AG10803 (cell line): ENCODE data around the gene MARCHF3.
A peak's percentile ranks its signal among the peaks of the same experiment; 100 is the strongest.

Experiments
- DNase-seq: peaks from one replicate; pipeline ENCODE4 v3.0.0; 2010; ENCODE audit warnings: low read depth
- H3K4me3 ChIP-seq: 2 replicates; pipeline ENCODE4 v1.5.1; 2011; ENCODE audit warnings: mild to moderate bottlenecking, low read length, control low read depth
- TF ChIP-seq, protein P1 (sequence below): conservative IDR thresholded peaks from 2 replicates; pipeline ENCODE4 v1.5.1; 2011; ENCODE audit warnings: mild to moderate bottlenecking, low read length, control low read depth, inconsistent platforms

Gene MARCHF3

DNA sequence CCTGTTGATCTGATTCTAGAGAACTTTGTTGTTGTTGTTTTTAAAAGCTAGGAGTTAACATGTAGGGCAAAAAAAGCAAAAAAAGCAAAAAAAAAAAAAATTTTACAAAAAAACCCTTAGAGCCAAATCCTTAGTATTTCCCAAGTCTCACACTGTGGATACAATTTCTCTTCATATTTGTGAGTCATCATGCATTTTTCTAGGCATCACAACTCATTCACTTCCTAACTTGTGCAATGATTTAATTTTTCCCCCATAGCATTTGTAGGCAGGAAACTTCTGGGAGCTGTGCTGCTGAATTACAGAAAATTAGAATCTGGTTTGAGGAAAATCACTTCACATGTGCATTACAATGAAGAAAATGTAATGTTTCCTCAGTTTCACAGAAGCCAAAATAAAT lies 91.9 kb downstream of the MARCHF3 start:
- DNase-seq, result peak; percentile 87
- TF ChIP-seq, protein P1, sequence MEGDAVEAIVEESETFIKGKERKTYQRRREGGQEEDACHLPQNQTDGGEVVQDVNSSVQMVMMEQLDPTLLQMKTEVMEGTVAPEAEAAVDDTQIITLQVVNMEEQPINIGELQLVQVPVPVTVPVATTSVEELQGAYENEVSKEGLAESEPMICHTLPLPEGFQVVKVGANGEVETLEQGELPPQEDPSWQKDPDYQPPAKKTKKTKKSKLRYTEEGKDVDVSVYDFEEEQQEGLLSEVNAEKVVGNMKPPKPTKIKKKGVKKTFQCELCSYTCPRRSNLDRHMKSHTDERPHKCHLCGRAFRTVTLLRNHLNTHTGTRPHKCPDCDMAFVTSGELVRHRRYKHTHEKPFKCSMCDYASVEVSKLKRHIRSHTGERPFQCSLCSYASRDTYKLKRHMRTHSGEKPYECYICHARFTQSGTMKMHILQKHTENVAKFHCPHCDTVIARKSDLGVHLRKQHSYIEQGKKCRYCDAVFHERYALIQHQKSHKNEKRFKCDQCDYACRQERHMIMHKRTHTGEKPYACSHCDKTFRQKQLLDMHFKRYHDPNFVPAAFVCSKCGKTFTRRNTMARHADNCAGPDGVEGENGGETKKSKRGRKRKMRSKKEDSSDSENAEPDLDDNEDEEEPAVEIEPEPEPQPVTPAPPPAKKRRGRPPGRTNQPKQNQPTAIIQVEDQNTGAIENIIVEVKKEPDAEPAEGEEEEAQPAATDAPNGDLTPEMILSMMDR, result no peak
- H3K4me3 ChIP-seq, result no peak overlapping the region

DNA sequence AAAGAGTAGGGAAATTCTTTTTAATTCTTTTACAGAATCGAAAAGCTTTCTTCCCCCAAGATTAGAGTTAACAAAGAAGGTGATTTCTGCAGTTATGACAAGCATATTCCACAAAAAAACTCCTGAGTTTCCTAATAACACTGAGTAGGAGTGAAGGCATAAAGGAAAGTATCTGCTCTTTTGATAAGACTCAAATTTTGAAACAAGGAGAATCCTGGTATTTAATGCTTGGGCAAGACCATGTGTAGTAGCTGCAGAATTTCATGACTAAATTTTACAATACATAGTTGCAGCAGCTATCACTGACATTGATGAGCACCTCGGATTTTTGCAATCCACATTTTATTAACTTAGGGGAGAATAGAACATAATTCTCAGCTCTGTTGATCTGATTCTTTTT lies 92.6 kb downstream of the MARCHF3 start:
- peak; percentile 49 for DNase-seq
- TF ChIP-seq, protein P1, result no peak
- no peak overlapping the region for H3K4me3 ChIP-seq

DNA sequence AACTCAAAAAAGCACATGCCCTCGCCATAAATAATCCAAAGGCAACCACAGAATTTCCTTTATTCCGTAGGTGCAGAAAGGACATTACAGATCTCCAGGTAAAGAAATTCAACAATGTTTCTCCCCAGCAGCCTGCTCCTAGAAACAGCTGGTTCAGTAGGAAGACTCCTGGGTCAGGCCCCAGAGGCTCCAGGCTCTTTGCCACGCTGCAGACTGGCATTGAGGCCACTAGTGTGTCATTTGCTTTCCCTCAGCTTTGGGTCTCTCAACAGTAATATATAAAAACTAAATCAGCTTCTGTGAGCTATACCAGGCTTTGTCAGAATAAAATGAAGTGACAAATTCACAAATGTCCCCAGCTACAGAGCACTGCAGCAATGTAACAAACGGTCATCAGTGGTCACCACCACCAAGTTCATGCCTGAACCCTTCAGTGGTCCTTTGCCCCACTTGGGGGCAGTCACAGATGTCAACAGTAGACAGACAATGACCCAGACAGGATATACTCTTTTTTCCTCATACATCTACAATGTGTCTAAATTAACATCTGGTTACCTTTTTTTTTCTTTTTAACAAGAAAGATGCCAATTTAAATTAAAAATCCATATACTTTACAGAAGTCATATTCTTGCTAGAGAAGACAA lies 93.5 kb downstream of the MARCHF3 start:
- DNase-seq, result no peak
- H3K4me3 ChIP-seq, result no peak overlapping the region
- TF ChIP-seq, protein P1, result no peak

DNA sequence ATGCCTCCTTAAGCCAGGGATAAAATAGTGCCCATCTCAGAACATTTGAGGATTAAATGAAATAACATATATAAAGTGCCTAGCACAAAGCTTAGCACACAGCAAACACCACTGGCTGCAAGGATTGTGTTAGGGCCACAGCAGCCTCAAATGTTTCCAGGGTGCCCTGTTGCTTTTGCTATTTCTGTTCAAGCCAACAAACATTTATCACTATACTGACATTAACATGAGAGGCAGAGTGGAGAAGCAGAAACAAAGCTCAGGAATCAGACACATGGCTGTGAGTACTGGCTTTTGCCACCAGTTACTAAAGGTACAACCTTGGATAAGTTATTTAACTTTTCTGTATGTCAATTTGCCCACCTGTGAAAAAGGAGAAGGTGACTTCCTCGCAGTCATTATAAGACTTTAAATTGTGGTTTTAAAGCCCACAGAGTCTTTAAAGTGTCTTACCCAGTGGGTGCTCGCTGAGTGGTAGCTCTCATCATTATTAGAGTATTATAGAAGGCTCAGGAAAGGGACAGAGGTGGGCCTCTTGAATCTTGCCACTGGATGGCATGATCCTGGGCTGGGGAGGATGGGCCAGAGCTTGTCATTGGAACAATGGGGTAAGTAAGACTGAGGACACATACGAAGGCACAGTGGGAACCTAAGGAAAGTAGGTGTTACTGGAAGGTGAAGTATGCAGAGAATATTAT lies 98.2 kb downstream of the MARCHF3 start:
- TF ChIP-seq, protein P1, result no peak
- DNase-seq, result no peak
- H3K4me3 ChIP-seq, result no peak overlapping the region

DNA sequence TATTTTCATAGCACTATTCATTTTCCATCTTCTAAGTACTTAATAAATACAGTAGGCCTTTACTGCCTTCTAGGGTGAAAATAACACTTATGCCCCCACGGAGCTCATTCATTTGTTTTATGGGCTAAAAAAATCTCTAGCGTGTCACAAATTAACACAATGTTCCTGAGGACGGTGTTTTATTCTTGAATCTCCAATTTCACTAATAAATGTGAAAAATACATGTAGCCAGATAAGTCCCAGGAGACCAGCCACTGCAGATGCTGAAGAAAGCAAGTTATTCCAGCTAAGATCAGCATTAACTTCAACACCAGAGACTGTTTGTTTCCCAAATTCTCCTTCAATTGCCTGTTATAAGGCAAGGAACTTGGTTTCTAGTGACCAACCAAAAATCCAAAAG lies 102.3 kb downstream of the MARCHF3 start:
- TF ChIP-seq, protein P1, result no peak
- no peak for DNase-seq
- no peak overlapping the region for H3K4me3 ChIP-seq

DNA sequence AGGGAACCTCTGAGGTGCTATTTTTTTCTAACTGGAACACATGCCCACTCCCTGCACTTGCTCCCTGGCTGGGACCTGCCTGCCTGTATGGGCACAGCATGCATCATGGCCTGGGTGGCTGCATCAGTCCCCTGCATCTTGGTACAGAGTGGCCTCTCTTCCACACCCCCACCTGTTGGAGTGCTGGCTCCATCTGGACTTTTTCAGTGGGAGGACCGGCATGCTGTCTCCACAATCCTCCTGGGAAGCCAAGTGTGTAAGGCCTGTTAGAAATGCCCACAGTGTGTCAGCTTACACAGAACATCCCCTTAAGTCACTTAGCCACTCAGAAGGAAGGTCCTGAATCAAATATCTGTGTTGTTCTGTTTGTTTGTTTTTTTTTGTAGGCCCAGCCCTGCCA lies 102.9 kb downstream of the MARCHF3 start:
- DNase-seq, result no peak
- H3K4me3 ChIP-seq, result no peak overlapping the region
- TF ChIP-seq, protein P1, result no peak

DNA sequence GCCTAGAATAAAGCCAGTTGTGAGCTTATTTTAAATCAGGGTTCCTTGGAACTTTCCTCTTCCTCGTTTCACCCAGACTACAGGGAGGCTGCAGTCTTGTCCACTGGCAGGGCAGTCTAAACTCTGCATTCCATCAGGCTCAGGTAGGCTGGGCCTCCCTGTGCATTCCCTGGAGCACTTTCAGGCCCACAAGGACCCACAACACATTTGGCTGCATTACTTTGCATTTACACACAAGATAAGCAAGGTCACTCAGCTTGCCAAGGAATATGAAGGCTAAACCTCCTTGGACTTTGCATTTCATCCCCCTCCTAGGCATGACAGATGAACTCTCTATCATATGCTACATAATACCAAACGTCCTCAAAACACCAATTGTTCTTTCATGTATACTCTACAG lies 104.2 kb downstream of the MARCHF3 start:
- DNase-seq, result no peak
- TF ChIP-seq, protein P1, result no peak

More for the DNA sequence above, 104.2 kb downstream of the MARCHF3 start:
- H3K4me3 ChIP-seq, result no peak overlapping the region
